ENCODE data around the gene RNF152.
"Not testable (repeated sequence)": the region's sequence is repeated elsewhere in the genome, so short reads cannot be mapped to it uniquely, and the experiment has no call there.

Gene RNF152

DNA sequence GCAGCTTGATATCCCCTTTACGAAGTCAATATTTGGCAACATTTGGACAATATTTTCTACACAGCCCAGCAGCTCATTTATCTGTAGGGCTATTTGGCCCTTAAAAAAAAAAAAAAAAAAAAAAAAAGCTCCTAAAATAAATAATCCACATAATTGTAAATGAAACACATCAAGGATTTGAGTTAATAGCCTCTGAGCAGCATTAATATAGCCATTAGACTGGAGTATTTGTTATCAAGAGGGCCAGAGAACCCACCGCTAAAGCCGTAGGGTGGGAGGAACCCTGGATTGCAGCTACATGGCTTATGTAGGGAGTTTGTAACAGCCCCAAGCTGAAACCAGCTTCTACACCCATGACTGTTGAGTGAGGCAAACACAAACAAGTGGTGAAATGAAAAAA is 84.5 kb downstream of the RNF152 start:
- DNase-seq, result no peak

DNA sequence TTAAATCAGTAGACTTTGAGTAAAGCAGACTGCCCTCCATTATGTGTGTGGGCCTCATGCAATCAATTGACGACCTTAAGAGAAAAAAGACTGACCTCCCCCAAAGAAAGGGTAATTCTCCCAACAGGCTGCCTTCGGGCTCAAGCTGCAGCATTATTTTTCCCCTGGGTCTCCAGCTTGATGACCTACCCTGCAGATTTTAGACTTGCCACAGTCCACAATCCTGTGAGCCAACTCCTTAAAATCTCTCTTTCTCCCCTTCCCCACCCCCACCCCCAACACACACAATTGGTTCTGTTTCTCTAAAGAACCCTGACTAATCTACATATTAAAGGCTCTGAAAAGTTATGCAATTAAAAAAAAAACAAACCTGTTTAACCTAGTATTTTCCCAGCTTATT is 89.4 kb downstream of the RNF152 start:
- no peak for DNase-seq

DNA sequence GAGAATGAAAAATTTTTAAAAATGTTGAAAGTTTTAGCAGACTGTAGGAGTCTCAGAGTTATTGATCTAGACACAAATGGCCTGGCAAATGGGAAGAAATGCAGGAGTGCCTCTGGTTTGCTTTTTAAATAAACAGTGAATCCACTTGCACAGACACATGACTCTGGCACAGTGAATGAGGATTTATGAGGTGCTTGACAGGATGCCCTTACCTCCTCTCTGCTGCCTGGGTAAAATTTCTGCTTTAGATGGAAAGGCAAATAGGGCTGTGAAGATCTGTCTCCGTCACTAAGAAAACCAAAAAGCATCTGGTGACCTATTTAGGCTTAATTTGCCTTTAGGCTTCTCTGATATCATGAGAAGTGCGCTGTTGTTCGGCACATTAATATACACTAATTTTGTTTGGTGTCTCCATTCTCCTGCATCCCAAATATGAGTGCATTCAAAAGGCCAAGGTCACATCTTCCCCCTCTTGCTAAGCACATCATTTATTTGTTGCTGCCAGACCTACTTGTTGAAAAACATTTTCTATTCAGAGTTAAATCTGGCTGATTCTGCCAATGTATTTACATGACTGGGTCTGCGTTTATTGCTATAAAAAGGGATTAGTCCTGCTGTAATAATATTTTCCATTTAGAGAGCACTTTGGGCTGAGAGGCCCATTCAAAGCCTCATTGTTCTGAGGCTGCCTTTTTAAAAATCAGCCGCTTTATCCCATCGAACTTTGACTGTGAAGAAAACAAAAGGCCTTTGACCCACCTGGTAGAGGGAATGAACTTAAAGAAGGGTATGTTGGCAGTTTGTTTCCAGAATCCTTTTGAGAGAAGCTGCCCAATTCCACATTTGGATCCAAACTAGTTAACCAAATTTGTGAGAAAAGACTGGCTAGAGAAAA is 94.9 kb downstream of the RNF152 start:
- no peak for DNase-seq

DNA sequence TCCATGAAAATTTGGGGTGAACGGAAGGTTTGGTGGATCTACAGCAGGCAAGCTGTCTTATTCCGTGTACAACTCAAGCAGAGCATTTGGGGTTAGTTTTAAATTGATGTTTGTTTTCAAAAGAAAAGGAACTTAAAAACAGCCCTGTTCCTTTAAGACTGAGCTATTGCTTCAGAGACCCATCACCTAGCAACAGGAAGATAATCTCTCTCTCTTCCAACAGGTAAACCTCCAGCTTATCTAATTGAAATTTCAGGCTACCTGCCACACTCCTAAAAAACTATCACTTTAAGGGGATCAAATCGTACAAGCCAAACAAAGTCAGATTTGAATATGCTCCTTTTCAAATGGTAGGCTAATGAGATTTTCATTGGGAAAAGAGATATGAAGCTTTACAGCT is 101.8 kb downstream of the RNF152 start:
- DNase-seq, result no peak

DNA sequence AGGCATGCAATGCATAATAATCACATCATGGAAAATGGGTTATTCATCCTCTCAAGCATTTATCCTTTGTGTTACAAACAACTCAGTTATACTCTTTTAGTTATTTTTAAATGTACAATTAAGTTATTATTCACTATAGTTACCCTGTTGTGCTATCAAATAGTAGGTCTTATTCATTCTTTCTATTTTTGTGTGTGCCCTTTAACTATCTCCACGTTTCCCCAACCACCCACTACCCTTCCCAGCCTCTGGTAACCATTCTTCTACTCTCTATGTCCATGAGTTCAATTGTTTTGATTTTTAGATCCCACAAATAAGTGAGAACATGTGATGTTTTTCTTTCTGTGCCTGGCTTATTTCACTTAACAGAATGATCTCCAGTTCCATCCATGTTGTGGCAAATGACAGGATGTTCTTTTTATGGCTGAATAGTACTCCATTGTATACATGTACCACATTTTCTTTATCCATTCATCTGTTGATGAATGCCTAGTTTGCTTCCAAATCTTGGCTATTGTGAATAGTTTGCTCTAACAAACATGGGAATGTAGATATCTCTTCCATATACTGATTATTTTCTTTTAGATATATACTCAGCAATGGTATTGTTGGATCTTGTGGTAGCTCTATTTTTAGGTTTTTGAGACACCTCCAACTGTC is 105.7 kb downstream of the RNF152 start:
- not testable (repeated sequence) for DNase-seq

DNA sequence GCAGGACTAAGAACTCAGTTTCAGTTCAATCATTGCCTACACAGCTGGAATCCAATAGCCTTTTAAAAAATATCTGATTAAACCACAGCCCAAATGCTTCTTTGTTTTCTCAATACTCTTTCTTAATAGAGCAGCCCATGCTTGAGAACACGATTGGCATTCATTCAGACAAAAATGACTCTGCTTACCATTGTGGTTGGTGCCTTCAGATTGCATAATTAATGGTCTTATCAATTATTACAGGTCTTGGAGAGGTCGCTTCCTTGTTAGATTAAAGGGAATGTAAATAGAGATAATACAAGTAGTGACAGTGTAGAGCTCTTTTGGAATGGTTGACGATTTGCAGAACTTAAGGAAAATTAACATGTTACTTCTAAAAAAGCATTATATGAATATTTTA is 107.2 kb downstream of the RNF152 start:
- DNase-seq, result no peak

DNA sequence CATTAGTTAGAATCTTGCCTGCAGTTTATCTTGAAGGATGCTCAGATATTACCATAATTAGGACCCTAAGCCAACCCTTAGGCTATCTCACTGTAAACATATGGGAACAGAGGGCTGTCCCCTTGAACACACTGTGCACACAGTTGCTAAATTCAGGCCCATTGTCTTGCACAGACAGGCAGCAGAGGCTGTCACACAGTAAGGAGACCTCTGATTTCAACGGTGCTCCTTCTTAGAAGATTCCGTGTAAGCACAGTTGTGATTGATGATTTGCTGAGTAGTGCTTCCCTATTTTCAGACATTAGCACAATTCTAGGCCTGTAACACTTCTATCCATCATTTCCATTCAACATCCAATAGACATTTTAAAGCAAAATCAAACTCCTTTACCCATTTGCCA is 108.0 kb downstream of the RNF152 start:
- no peak for DNase-seq

DNA sequence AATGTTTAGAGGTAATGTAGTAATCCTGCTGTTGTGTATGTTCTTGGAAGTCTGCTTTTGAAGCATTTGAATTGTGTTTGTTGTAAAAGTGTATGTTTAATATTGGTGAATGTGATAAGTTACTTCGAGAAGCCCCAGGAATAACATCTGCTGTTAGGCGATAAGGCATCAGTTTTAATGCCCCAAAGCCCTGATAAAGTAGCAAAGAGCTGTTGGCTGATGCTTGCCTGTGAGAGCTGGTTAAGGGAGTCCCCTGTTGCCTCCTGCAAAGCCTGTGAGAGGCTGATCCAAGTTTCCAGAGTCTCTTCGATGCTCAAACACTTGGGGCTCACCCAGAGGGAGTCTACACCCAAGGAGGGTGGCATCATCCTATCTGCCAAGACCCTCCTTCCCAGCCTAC is 110.3 kb downstream of the RNF152 start:
- no peak for DNase-seq

DNA sequence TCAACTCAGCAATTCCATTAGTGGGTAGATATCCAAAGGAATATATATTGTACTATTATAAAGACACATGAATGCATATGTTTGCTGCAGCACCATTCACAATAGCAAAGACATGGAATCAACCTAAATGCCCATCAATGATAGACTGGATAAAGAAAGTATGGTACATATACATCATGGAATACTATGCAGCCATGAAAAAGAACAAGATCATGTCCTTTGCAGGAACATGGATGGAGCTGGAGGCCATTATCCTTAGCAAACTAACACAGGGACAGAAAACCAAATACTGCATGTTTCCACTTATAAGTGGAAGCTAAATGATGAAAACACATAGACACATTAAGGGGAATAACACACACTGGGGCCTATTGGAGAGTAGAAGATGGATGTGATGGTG is 116.6 kb downstream of the RNF152 start:
- not testable (repeated sequence) for DNase-seq

DNA sequence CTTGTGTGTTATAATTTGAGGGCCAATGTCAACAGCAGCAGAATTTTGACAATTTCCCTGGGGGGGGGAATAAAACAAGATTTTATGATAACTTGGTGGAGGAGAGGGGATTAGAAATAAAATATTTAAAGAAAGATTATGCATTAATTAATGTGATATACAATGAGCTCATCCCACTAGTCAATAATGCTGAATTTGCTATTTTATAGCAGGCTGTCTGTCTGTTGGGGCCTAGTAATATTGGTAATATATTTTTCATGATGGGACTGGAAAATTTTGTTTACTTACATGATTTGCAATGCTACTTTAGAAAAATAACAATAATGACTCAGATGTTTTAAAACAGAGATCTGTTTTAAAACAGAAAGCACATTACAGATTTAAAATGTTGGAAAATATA is 118.0 kb downstream of the RNF152 start:
- DNase-seq, result no peak

DNA sequence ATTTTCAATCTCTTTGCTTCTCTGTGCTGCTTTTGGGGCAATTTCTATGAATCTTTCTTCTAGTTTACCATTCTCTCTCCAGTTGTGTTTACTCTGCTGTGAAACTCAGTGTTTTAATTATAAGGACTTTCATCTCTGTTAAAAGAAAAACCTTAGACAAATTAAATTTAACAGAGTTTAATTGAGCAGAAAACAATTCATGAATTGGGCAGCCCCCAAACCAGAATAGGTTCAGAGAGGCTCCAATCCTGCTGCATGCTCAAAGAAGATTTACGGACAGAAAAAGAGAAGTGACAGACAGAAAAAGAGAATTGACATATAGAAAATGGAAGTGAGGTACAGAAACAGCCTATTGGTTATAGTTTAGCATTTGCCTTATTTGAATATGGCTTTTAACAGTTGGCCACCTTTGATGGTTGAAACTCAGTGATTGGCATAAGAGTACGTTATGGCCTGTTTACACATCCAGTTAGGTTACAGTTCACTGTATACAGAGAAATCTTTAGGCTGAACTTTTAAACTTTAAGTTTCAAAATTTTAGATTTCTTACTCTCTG is 120.4 kb downstream of the RNF152 start:
- no peak for DNase-seq

DNA sequence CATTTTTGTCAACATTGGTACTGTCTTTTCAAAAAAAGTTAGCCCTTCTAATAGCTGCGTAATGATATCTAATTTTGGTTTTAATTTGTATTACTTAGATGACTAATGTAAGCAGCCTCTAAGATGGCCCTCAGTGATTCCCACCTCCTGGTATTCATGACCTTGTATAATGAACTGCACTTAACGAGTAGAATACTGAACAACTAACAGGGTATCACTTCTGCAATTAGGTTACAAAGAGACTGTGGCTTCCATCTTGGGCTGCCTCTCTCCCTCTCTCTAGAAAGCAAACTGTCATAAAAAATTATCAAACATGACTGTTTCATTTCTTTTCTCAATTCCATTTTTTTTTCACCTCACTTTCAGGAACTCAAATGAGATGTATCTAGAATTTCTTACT is 120.9 kb downstream of the RNF152 start:
- no peak for DNase-seq

DNA sequence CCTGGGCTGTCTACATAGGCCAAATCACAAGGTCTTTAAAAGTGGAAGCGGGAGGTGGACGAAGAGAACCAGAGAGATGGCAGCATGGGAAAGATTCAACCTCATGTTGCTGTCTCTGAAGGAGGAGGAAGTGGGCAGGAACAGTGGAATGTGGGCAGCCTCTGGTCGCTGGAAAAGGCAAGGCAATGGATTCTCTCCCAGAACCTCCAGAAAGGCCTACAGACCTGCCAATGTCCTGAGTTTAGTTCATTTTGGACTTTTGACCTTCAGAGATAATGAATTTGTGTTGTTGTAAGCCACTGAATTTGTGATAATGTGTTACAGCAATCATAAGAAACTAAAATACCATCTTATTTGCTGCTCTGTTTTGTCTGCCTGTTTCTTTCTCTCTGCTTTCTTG is 122.5 kb downstream of the RNF152 start:
- DNase-seq, result no peak

DNA sequence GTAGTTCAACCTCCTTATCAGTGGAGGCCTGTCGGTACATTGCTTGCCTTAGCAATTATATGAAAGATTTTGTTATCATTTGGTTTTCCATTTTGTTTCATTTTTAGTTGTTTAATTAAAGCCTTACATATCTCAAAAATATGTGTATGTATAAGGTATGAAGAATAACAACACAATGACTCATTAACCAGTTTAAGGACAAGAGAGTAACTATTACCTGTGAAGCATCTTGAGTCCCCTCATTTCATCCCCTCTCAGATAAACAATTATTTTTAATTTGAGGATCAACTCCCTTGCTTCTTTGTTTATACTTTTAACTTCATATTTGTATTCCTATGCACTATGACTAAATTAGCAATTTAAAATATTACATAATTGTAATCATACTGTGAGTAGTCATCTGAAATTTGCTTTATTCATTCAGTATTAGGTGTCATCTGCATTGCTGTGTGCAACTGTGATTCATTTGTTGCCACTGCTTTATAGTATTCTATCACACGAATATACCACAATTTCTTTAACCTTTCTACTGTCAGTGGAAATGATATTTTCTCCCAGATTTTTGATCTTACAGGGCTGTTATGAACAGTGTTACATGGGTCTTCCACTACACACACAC is 126.4 kb downstream of the RNF152 start:
- DNase-seq, result no peak

DNA sequence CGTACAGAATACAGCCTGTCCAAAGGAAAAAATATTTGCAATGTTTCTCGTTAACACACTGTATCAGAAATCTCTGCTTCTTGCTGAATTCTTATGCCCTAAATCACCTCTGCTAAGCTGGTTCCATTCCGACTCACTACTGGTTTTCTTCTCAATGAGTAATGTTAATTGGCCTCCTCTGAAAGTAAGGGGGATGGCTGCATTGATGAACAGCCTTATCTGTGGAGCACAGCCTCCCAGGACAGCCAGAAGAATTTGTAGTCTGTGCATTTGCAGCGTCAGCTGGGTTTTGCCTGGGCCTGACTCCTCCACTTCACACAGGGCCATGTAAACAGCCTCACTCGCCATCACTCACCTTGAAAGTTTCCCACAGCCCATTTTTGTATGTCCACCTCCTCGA is 127.7 kb downstream of the RNF152 start:
- DNase-seq, result no peak

DNA sequence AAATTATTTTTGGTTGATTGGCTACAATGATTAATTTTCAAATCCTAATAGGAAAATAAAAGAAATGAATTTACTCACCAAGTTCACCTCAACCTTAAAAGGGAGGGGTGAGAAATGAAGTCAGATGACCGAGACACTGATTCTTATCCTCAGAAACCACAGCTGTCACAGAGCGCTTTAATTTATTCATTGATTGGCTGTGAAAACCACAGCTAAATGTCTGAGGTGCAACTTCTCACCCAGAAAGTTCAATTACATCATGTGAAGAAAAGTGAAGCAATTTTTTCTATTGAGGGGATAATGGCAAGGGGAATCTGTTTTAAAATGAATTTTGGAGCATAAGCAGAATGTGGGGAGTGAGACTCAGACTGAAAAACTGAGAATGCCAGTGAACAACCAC is 128.4 kb downstream of the RNF152 start:
- no peak for DNase-seq

DNA sequence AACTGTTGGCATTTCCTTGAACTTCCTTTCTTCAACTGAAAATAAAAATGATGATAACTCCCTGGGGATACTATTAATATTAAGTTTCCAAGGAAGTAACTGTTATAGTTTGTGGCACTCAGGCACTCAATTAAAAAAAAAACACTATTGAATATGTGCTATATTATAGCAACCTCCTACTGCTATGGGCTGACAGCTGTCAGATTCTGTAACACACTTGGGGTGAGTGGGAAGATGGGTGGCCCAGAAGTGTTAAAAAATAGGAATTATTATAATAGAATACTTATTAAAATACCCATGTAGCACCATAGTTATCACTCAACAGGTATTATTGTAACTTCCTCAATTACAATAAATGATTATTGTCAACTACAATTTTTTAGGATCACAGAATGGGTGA is 130.9 kb downstream of the RNF152 start:
- DNase-seq, result no peak
